PC-9 (cell line): Measurements from ENCODE around the gene TACR2. TPM values are rescaled to one million over a fixed set of nuclear protein-coding genes. Genes with fewer than 3 reads are reported as not detected.

Experiments
- BruUV-seq: library from RNA; stranded (reverse); fragments of 400-500 nt; replicated peaks from 2 replicates; lab custom pipeline; 2021; lab: Mats Ljungman, UMichigan
- CTCF ChIA-PET: fragments of 300-600 bp; sonication (Branson Sonifier 250); formaldehyde crosslinking; loops from one replicate; lab custom pipeline; 2022; ENCODE audit warnings: antibody characterized with exemption; lab: Charles Lee
- POLR2A ChIA-PET: fragments of 300-600 bp; sonication (Branson Sonifier 250); formaldehyde crosslinking; loops from one replicate; lab custom pipeline; 2022; ENCODE audit warnings: antibody characterized with exemption; ENCODE audit not compliant: unreplicated experiment; lab: Charles Lee
- DNase-seq, 2 experiments: peaks; one replicate each; pipeline versions ENCODE4 v3.0.0 to v3.0.0-alpha.2; 2015 to 2022; ENCODE audit warnings: mixed read lengths in 1 of 2
- H2AFZ ChIP-seq: fragments of 200-600 bp; sonication (generic); 2 replicates; pipeline ENCODE4 v1.8.1; 2017; ENCODE audit warnings: antibody characterized with exemption
- H3F3A ChIP-seq: fragments of 200-600 bp; sonication (generic); 2 replicates; pipeline ENCODE4 v1.8.1; 2017; ENCODE audit warnings: antibody characterized with exemption, mild to moderate bottlenecking, low read depth; ENCODE audit not compliant: insufficient read depth
- H3K27ac ChIP-seq: fragments of 200-600 bp; sonication (generic); 2 replicates; pipeline ENCODE4 v1.6.1; 2016; ENCODE audit warnings: mixed run types
- H3K27me3 ChIP-seq: fragments of 200-600 bp; sonication (generic); 2 replicates; pipeline ENCODE4 v1.6.1; 2016; ENCODE audit warnings: low read depth, mixed run types; ENCODE audit not compliant: insufficient read depth
- H3K36me3 ChIP-seq: fragments of 200-600 bp; sonication (generic); 2 replicates; pipeline ENCODE4 v1.6.1; 2016; ENCODE audit warnings: low read depth, mixed run types
- H3K4me1 ChIP-seq: fragments of 200-600 bp; sonication (generic); replicated peaks from 2 replicates; pipeline ENCODE4 v1.6.1; 2016; ENCODE audit warnings: mixed run types; ENCODE audit not compliant: insufficient read depth
- H3K4me2 ChIP-seq: fragments of 200-600 bp; sonication (generic); 2 replicates; pipeline ENCODE4 v1.6.1; 2017; ENCODE audit warnings: mixed run types
- H3K4me3 ChIP-seq: fragments of 200-600 bp; sonication (generic); 2 replicates; pipeline ENCODE4 v1.6.1; 2016; ENCODE audit warnings: mixed run types
- H3K79me2 ChIP-seq: fragments of 200-600 bp; sonication (generic); 2 replicates; pipeline ENCODE4 v1.6.1; 2017; ENCODE audit warnings: low read depth, mixed run types
- H3K9me2 ChIP-seq: fragments of 200-600 bp; sonication (generic); 2 replicates; pipeline ENCODE4 v1.8.1; 2017; ENCODE audit warnings: mild to moderate bottlenecking; ENCODE audit not compliant: insufficient read depth
- H3K9me3 ChIP-seq: fragments of 200-600 bp; sonication (generic); 2 replicates; pipeline ENCODE4 v1.8.1; 2016; ENCODE audit warnings: low read depth; ENCODE audit not compliant: insufficient read depth
- H4K20me1 ChIP-seq: fragments of 200-600 bp; sonication (generic); 2 replicates; pipeline ENCODE4 v1.8.1; 2017; ENCODE audit not compliant: insufficient read depth
- CTCF ChIP-seq: fragments of 200-600 bp; sonication (generic); conservative IDR thresholded peaks from 2 replicates; pipeline ENCODE4 v1.6.1; 2017; ENCODE audit warnings: mixed run types, antibody characterized with exemption, mild to moderate bottlenecking, moderate library complexity
- EZH2 ChIP-seq: fragments of 200-600 bp; sonication (generic); IDR thresholded peaks from 2 replicates; pipeline ENCODE4 v1.8.0; 2017; ENCODE audit warnings: antibody characterized with exemption, low read depth
- intact Hi-C: fragments of 100-400 bp; cut with micrococcal nuclease; formaldehyde crosslinking; loops from one replicate; pipeline ENCODE4 v1.10.0; 2022; ENCODE audit not compliant: unreplicated experiment
- total RNA-seq: library from RNA; stranded (reverse); gene quantifications from 2 replicates; pipeline ENCODE4 v1.2.3, GENCODE V29; 2021

Gene TACR2
- total RNA-seq, 1 experiment from 2014 or later = not detected

GRCh38 chr10:69407621-69408301 is 9.0 kb downstream of the TACR2 start:
- Histone ChIP-seq H3K9me3 (no peaks in the 10 kb centered on the region), H3K4me1 (peaks cover 26% of the 10 kb centered on the region), H3K4me2 (peak overlapping the region; percentile 55; the same call in 1 of the 2 replicates), H3K4me3 (no peak overlapping the region), H4K20me1 (no peaks in the 10 kb centered on the region), H2AFZ (no peak overlapping the region), H3F3A (peaks cover 21% of the 10 kb centered on the region; the same call in 1 of the 2 replicates), H3K27me3 (no peaks in the 10 kb centered on the region), H3K9me2 (no peaks in the 10 kb centered on the region), H3K27ac (no peak overlapping the region), H3K79me2 (no peaks in the 10 kb centered on the region), H3K36me3 (no peaks in the 10 kb centered on the region)
- ChIA-PET CTCF (interaction anchor here (0.5 to 2.3 kb wide), 22 partner anchors 8 to 497 kb away, joined by 3 to 12 read pairs (median 4); no protein-coding TSS in a partner anchor), POLR2A (no interaction called here)
- TF ChIP-seq CTCF = peak; percentile 47; the same call in 1 of the 2 replicates
- no peak for TF ChIP-seq EZH2
- DNase-seq = no peak
- no TSS peak for BruUV-seq
- intact Hi-C loops = loop anchor here (1.0 to 10.0 kb wide), 9 partner anchors 31 to 603 kb away; partner anchors contain the start of genes KIFBP and VPS26A

DNA sequence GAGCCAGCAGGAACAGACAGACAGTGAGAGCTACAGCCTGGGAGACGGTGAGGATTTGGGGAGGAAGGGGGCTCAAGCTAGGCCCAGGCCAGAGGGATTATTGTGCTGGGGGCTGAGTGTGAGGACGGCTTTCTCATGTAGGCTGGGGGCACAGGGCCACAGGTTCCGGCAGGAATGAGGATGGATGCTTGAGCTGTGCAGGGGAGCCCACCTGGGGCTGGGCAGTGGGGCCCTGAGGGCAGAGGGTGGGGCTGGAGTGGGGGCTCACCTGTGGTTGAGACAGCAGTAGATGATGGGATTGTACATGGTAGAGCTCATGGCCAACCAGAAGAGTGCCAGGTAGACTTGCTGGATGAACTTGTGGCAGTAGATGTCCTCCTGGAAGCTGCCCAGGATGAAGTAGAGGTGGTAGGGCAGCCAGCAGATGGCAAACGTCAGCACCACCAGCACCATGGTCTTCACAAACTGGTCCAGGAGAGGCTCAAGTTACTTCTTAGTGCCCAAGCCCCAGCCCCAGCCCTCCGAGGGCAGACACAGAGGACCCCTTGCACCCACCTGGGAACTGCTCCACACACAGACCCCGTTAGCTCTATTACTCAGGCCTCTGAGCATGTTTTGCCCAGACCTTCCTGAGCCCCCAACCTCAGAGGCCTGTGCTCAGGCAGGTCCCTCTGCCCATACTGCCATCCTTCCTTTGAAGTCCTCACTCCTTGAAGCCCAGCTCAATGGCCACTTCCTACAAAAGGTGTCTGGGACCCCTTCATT is 9.7 kb downstream of the TACR2 start:
- Histone ChIP-seq H3F3A (peaks cover 21% of the 10 kb centered on the region; the same call in 1 of the 2 replicates), H3K9me3 (no peaks in the 10 kb centered on the region), H2AFZ (no peak overlapping the region), H3K79me2 (no peaks in the 10 kb centered on the region), H3K9me2 (no peaks in the 10 kb centered on the region), H3K36me3 (no peaks in the 10 kb centered on the region), H4K20me1 (no peaks in the 10 kb centered on the region), H3K27me3 (no peaks in the 10 kb centered on the region), H3K4me2 (no peak overlapping the region), H3K4me1 (peaks cover 26% of the 10 kb centered on the region), H3K27ac (no peak overlapping the region), H3K4me3 (no peak overlapping the region)
- intact Hi-C loops = loop anchor here (5.0 to 10.0 kb wide), 5 partner anchors 170 to 602 kb away; partner anchors contain the start of gene KIFBP
- no TSS peak for BruUV-seq
- ChIA-PET POLR2A (interaction anchor here (0.5 to 0.6 kb wide), 3 partner anchors 45 to 163 kb away, joined by 3 to 7 read pairs (median 6); no protein-coding TSS in a partner anchor), CTCF (interaction anchor here (0.6 to 2.3 kb wide), 6 partner anchors 14 to 230 kb away, joined by 3 to 9 read pairs (median 4); no protein-coding TSS in a partner anchor)
- no peak for DNase-seq
- TF ChIP-seq EZH2 (no peak), CTCF (no peak)

DNA sequence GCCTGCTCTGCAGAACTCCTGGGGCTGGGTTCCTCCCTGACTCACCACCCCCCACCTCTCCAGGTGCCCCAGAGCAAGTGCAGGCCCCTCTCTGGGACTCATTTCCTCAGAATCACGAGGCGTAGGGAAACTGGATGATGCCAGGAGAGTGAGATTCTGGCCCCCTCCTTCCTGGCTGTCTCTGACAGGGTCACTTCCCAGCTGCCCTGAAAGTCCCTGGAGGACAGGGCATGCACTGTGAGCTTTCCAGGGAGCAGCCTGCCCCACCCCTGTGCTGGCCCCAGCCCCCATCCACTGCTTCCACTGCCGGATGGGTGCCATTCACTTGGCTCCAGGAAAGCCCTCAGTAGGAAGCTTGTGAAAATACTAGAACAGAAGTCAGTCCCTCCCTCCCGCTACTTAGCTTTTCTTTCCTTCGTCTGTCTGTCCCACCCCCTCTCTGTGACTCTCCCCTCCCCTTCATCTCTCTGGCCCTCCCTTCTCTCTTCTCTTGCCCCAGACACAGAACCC is 10.4 kb downstream of the TACR2 start:
- no peaks in the 10 kb centered on the region for H3K79me2 ChIP-seq
- no peaks in the 10 kb centered on the region for H4K20me1 ChIP-seq
- peaks cover 21% of the 10 kb centered on the region; the same call in 1 of the 2 replicates for H3F3A ChIP-seq
- H3K9me3 ChIP-seq = no peaks in the 10 kb centered on the region
- TF ChIP-seq EZH2 (no peak), CTCF (no peak)
- no peaks in the 10 kb centered on the region for H3K27me3 ChIP-seq
- H3K4me2 ChIP-seq = no peak overlapping the region
- no peaks in the 10 kb centered on the region for H3K36me3 ChIP-seq
- H3K4me1 ChIP-seq = peaks cover 21% of the 10 kb centered on the region
- H3K9me2 ChIP-seq = no peaks in the 10 kb centered on the region
- CTCF ChIA-PET = interaction anchor here (0.6 to 2.3 kb wide), 6 partner anchors 109 to 231 kb away, joined by 3 to 9 read pairs (median 4); no protein-coding TSS in a partner anchor
- no peak overlapping the region for H2AFZ ChIP-seq
- intact Hi-C loops = loop anchor here (5.0 to 10.0 kb wide), 5 partner anchors 169 to 602 kb away; partner anchors contain the start of gene KIFBP
- POLR2A ChIA-PET = interaction anchor here (0.5 to 0.8 kb wide), 4 partner anchors 44 to 175 kb away, joined by 3 to 7 read pairs (median 4); no protein-coding TSS in a partner anchor
- no TSS peak for BruUV-seq
- no peak for DNase-seq
- no peak overlapping the region for H3K4me3 ChIP-seq
- no peak overlapping the region for H3K27ac ChIP-seq
